Limb (tissue), 2 donors: ENCODE measurements around the gene TRPV6.

Source experiments
- DNase-seq, 2 donors: peaks; one replicate each; pipeline ENCODE4 v3.0.0-alpha.2; 2016; ENCODE audit errors: extremely low spot score in 2 of 2

The TRPV6 gene

GRCh38 chr7:142868986-142869415 lies 16.5 kb downstream of the TRPV6 start:
- DNase-seq: peak in 1 of 2 donors; percentile 15

GRCh38 chr7:142868188-142868985 lies 17.2 kb downstream of the TRPV6 start:
- DNase-seq: peak in 1 of 2 donors; percentile 23

- peak in 1 of 2 donors; percentile 27 for DNase-seq
These were observed 18.0 kb downstream of the TRPV6 start for GRCh38 chr7:142867398-142868187.

- DNase-seq: no peak
These were observed 18.5 kb downstream of the TRPV6 start for GRCh38 chr7:142867097-142867378.

GRCh38 chr7:142866361-142867096 lies 19.0 kb downstream of the TRPV6 start:
- peak in 1 of 2 donors; percentile 41 for DNase-seq

- DNase-seq: no peak
These were observed 19.8 kb downstream of the TRPV6 start for GRCh38 chr7:142865766-142866165.

- DNase-seq: no peak
These were observed 20.4 kb downstream of the TRPV6 start for GRCh38 chr7:142864980-142865747.

GRCh38 chr7:142863891-142864685 lies 21.5 kb downstream of the TRPV6 start:
- DNase-seq: no peak

- no peak for DNase-seq
These were observed 22.7 kb downstream of the TRPV6 start for GRCh38 chr7:142862786-142863400.

- no peak for DNase-seq
These were observed 23.2 kb downstream of the TRPV6 start for GRCh38 chr7:142862351-142862750.

- DNase-seq: no peak
These were observed 24.6 kb downstream of the TRPV6 start for GRCh38 chr7:142860968-142861367.

- no peak for DNase-seq
These were observed 25.7 kb downstream of the TRPV6 start for GRCh38 chr7:142859829-142860228.

- DNase-seq: no peak
These were observed 26.1 kb downstream of the TRPV6 start for GRCh38 chr7:142859411-142859810.

GRCh38 chr7:142857625-142858024 lies 27.9 kb downstream of the TRPV6 start:
- DNase-seq: no peak

GRCh38 chr7:142856565-142857245 lies 28.8 kb downstream of the TRPV6 start:
- no peak for DNase-seq

- DNase-seq: no peak
These were observed 29.6 kb downstream of the TRPV6 start for GRCh38 chr7:142855756-142856564.

GRCh38 chr7:142855114-142855743 lies 30.3 kb downstream of the TRPV6 start:
- no peak for DNase-seq
